22Rv1 (cell line): ENCODE measurements around the gene NECAB3.

Experiments
- H3K27ac ChIP-seq: fragments of 450-650 bp; 2 replicates; pipeline ENCODE4 v1.5.1; 2017
- CTCF ChIP-seq: fragments of 450-650 bp; IDR thresholded peaks from 2 replicates; pipeline ENCODE4 v1.5.1; 2017; ENCODE audit warnings: mild to moderate bottlenecking
- ZFX ChIP-seq: fragments of 450-650 bp; IDR thresholded peaks from 2 replicates; pipeline ENCODE4 v1.6.1; 2017; ENCODE audit warnings: antibody characterized with exemption, borderline replicate concordance

The NECAB3 gene

GRCh38 chr20:33611106-33611505 is 63.1 kb downstream of the NECAB3 start:
- H3K27ac ChIP-seq = no peak overlapping the region

GRCh38 chr20:33609504-33609903 is 64.7 kb downstream of the NECAB3 start:
- no peak overlapping the region for H3K27ac ChIP-seq
- TF ChIP-seq CTCF (no peak), ZFX (no peak)

More at GRCh38 chr20:33611106-33611505, 63.1 kb downstream of the NECAB3 start:
- TF ChIP-seq ZFX (no peak), CTCF (no peak)
